Smooth muscle cell (in vitro differentiated cells): Measurements from ENCODE around the gene FOXO1. TPM values are rescaled to one million over a fixed set of nuclear protein-coding genes. Genes with fewer than 3 reads are reported as not detected.

ENCODE experiments used
- DNase-seq: peaks from one replicate; lab custom pipeline; 2025; ENCODE audit not compliant: unreplicated experiment; lab: John Stamatoyannopoulos, UW
- H2AFZ ChIP-seq: fragments of 200-600 bp; sonication (generic); 2 replicates; pipeline ENCODE4 v1.6.0; 2016; ENCODE audit warnings: antibody characterized with exemption, low read depth, mild to moderate bottlenecking
- H3F3A ChIP-seq: fragments of 200-600 bp; sonication (generic); 2 replicates; pipeline ENCODE4 v1.6.0; 2017; ENCODE audit warnings: antibody characterized with exemption, low read depth
- H3K27ac ChIP-seq: fragments of 200-600 bp; sonication (generic); 2 replicates; pipeline ENCODE4 v1.5.1; 2016; ENCODE audit warnings: low read depth, mild to moderate bottlenecking
- H3K27me3 ChIP-seq: fragments of 200-600 bp; sonication (generic); 2 replicates; pipeline ENCODE4 v1.6.1; 2016; ENCODE audit warnings: low read depth, mild to moderate bottlenecking
- H3K36me3 ChIP-seq: fragments of 200-600 bp; sonication (generic); 2 replicates; pipeline ENCODE4 v1.5.1; 2016; ENCODE audit warnings: low read depth
- H3K4me1 ChIP-seq: fragments of 200-600 bp; sonication (generic); 2 replicates; pipeline ENCODE4 v1.5.1; 2016; ENCODE audit warnings: low read depth
- H3K4me2 ChIP-seq: fragments of 200-600 bp; sonication (generic); 2 replicates; pipeline ENCODE4 v1.6.0; 2016; ENCODE audit warnings: mild to moderate bottlenecking
- H3K4me3 ChIP-seq: fragments of 200-600 bp; sonication (generic); 2 replicates; pipeline ENCODE4 v1.5.1; 2016; ENCODE audit warnings: mild to moderate bottlenecking
- H3K79me2 ChIP-seq: fragments of 200-600 bp; sonication (generic); 2 replicates; pipeline ENCODE4 v1.6.0; 2016; ENCODE audit warnings: low read depth, mild to moderate bottlenecking
- H3K9ac ChIP-seq: fragments of 200-600 bp; sonication (generic); 2 replicates; pipeline ENCODE4 v1.6.0; 2016; ENCODE audit warnings: low read depth
- H3K9me3 ChIP-seq: fragments of 200-600 bp; sonication (generic); replicated peaks from 2 replicates; pipeline ENCODE4 v1.5.1; 2016; ENCODE audit warnings: low read depth
- H4K20me1 ChIP-seq: fragments of 200-600 bp; sonication (generic); 2 replicates; pipeline ENCODE4 v1.6.0; 2016; ENCODE audit warnings: low read depth
- WGBS: methylation state at CpG from one replicate; pipeline ENCODE4 v1.1.7; 2016; ENCODE audit warnings: low lambda C conversion rate; 5-methylcytosine and 5-hydroxymethylcytosine counted together
- polyA plus RNA-seq: library from polyadenylated mRNA; unstranded; fragments of >200 nt; fragmentation: Nextera tagmentation; extraction: Ambion mirVana; gene quantifications from 2 replicates; pipeline ENCODE4 v1.2.1, GENCODE V29; 2016
- total RNA-seq: library from RNA; depleted of rRNA; stranded (reverse); fragments of >200 nt; gene quantifications from 2 replicates; pipeline ENCODE4 v1.2.3, GENCODE V29; 2014
- TF ChIP-seq, protein P1 (sequence below): fragments of 200-600 bp; sonication (generic); IDR thresholded peaks from 2 replicates; pipeline ENCODE4 v1.5.1; 2017; ENCODE audit warnings: borderline replicate concordance, mild to moderate bottlenecking, antibody characterized with exemption; ENCODE audit not compliant: insufficient read depth, poor library complexity, severe bottlenecking

Gene FOXO1
- total and polyA plus RNA-seq, 2 experiments from 2014 or later, result 17.0 to 19.9 TPM

DNA sequence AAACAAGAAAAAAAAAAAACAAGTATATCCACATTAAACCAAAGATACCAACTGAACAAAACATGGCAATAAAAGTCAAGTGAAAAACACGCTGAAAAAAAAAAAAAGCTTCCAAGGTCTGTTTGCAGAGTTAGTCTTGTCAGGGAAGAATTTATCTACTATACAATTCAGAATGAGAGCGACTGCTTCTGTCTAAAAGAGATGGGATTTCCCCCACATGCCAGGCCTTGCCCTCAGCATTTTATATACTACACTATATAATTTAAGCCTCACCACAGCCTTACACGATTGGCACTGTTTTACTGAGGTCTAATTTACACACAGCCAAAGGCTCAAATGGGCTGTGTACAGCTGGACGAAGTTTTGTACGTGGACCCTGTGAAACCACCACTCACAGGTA, 67.3 kb downstream of the FOXO1 start:
- TF ChIP-seq, protein P1, sequence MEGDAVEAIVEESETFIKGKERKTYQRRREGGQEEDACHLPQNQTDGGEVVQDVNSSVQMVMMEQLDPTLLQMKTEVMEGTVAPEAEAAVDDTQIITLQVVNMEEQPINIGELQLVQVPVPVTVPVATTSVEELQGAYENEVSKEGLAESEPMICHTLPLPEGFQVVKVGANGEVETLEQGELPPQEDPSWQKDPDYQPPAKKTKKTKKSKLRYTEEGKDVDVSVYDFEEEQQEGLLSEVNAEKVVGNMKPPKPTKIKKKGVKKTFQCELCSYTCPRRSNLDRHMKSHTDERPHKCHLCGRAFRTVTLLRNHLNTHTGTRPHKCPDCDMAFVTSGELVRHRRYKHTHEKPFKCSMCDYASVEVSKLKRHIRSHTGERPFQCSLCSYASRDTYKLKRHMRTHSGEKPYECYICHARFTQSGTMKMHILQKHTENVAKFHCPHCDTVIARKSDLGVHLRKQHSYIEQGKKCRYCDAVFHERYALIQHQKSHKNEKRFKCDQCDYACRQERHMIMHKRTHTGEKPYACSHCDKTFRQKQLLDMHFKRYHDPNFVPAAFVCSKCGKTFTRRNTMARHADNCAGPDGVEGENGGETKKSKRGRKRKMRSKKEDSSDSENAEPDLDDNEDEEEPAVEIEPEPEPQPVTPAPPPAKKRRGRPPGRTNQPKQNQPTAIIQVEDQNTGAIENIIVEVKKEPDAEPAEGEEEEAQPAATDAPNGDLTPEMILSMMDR, result no peak
- no peaks in the 10 kb centered on the region for H3K9me3 ChIP-seq
- H3K79me2 ChIP-seq, result peaks cover 65% of the 10 kb centered on the region
- H2AFZ ChIP-seq, result no peak overlapping the region
- H3K9ac ChIP-seq, result no peak overlapping the region
- H3K4me3 ChIP-seq, result no peak overlapping the region
- DNase-seq, result no peak
- H4K20me1 ChIP-seq, result peaks cover 87% of the 10 kb centered on the region
- 87% methylated on average over 5 of the region's 5 CpGs for WGBS
- no peaks in the 10 kb centered on the region for H3F3A ChIP-seq
- no peak overlapping the region for H3K27ac ChIP-seq
- no peaks in the 10 kb centered on the region for H3K4me1 ChIP-seq
- no peaks in the 10 kb centered on the region for H3K36me3 ChIP-seq
- H3K4me2 ChIP-seq, result no peak overlapping the region
- H3K27me3 ChIP-seq, result no peaks in the 10 kb centered on the region

DNA sequence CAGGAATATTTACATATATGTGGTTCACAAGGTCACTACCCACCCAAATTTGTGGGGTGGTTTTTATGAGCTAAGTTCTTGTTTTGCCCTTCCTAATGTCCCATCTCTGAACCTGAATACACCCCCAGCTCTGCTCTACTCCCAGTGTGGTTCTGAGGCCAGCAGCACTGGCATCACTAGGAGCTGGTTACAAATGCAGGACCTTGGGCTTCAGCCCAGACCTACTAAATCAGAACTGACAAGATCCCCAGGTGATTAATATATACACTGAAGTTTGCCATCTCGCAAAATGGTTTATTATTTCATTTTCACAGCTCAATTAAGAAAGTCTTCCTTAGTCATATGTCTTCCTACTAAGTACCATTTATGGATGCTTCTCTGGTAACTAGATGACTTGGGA, 67.9 kb downstream of the FOXO1 start:
- Histone ChIP-seq H3K4me2 (no peak overlapping the region), H3K36me3 (no peaks in the 10 kb centered on the region), H3K9ac (no peak overlapping the region), H3F3A (no peaks in the 10 kb centered on the region), H3K4me1 (no peaks in the 10 kb centered on the region), H3K4me3 (no peak overlapping the region), H2AFZ (no peak overlapping the region), H3K9me3 (no peaks in the 10 kb centered on the region), H3K79me2 (peaks cover 64% of the 10 kb centered on the region), H3K27ac (peak overlapping the region; percentile 49), H4K20me1 (peaks cover 87% of the 10 kb centered on the region), H3K27me3 (no peaks in the 10 kb centered on the region)
- WGBS, result 96% methylated on average over 1 of the region's 1 CpG
- DNase-seq, result no peak
- TF ChIP-seq, protein P1, result no peak

DNA sequence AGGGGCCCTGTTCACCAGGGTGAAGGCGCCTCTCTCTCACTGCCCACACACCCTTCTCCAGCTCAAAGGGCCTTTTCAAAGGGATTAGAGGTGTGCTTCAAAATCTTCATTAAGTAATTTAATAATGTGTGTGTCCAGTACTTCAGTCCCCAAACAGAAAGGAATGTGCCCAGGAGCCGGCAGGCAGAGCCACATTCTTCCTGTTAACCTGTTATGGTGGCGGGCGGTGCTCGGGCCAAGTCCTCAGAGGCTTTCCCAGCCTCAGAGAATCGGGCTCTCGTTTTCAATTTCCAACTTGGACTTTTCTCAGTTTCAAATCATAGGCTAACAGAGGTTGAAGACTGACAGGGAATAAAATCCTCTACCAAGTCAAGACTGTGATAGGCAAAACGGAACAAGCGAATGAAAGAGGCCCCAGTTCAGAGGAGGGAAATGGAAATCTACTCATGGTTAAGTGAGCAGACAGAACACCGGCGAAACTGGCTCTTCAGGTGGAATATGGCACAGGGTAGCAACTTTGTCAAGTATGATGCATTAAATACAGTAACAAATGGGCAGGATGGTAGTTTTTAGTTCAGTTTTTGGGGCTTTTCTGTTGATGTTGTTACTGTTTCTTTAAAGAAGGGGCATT, 68.6 kb downstream of the FOXO1 start:
- WGBS, result 79% methylated on average over 11 of the region's 11 CpGs
- H3K4me1 ChIP-seq, result no peaks in the 10 kb centered on the region
- peak overlapping the region; percentile 2 for H3K4me2 ChIP-seq
- H3K27ac ChIP-seq, result peak overlapping the region; percentile 49
- no peak overlapping the region for H3K4me3 ChIP-seq
- DNase-seq, result no peak
- no peak overlapping the region for H2AFZ ChIP-seq
- H4K20me1 ChIP-seq, result peaks cover 88% of the 10 kb centered on the region
- no peaks in the 10 kb centered on the region for H3F3A ChIP-seq
- H3K27me3 ChIP-seq, result no peaks in the 10 kb centered on the region
- H3K9ac ChIP-seq, result no peak overlapping the region
- H3K9me3 ChIP-seq, result no peaks in the 10 kb centered on the region
- H3K79me2 ChIP-seq, result peaks cover 69% of the 10 kb centered on the region
- H3K36me3 ChIP-seq, result no peaks in the 10 kb centered on the region
- TF ChIP-seq, protein P1, result no peak

DNA sequence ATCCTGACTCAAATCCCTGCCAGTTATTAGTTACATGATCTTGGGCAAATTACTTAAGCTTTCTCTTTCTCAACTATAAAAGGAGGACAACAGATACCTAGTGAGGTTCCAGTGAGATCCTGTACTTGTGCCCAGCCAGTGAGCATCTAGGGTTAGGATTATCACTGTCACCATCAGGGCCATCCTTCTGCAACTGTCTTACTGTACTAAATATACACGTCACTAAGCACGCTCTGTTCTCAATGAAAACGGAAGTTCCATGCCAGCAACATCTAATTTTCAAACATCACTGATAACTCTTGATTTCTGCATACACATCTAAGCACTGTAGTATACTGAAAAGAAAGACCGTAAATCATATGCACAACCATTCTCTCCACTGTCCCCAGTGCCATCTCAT, 70.0 kb downstream of the FOXO1 start:
- Histone ChIP-seq H3K9me3 (no peaks in the 10 kb centered on the region), H4K20me1 (peaks cover 87% of the 10 kb centered on the region), H3K9ac (no peak overlapping the region), H2AFZ (no peak overlapping the region), H3K4me3 (no peak overlapping the region), H3F3A (no peaks in the 10 kb centered on the region), H3K27me3 (no peaks in the 10 kb centered on the region), H3K4me2 (no peak overlapping the region), H3K36me3 (no peaks in the 10 kb centered on the region), H3K79me2 (peaks cover 74% of the 10 kb centered on the region), H3K27ac (no peak overlapping the region), H3K4me1 (no peaks in the 10 kb centered on the region)
- 81% methylated on average over 4 of the region's 4 CpGs for WGBS
- TF ChIP-seq, protein P1, result no peak
- DNase-seq, result no peak
